HEK293 (cell line): Measurements from ENCODE around the gene CACNA1D.

Experiments
- ATF2 ChIP-seq: fragments of 450-650 bp; formaldehyde crosslinking; IDR thresholded peaks from 2 replicates; pipeline ENCODE4 v1.5.1; 2016; ENCODE audit warnings: missing biosample characterization, missing genetic modification characterization, low read depth
- MYNN ChIP-seq: fragments of 450-650 bp; formaldehyde crosslinking; IDR thresholded peaks from 2 replicates; pipeline ENCODE4 v1.5.1; 2016; ENCODE audit warnings: missing biosample characterization, missing genetic modification characterization, borderline replicate concordance
- ZFP3 ChIP-seq: fragments of 450-650 bp; formaldehyde crosslinking; IDR thresholded peaks from 2 replicates; pipeline ENCODE4 v1.5.1; 2016; ENCODE audit warnings: low read depth, missing biosample characterization, missing genetic modification characterization
- ZNF10 ChIP-seq: fragments of 450-650 bp; formaldehyde crosslinking; IDR thresholded peaks from 2 replicates; pipeline ENCODE4 v1.5.1; 2017; ENCODE audit warnings: missing biosample characterization, missing genetic modification characterization
- ZNF248 ChIP-seq: fragments of 450-650 bp; formaldehyde crosslinking; IDR thresholded peaks from 2 replicates; pipeline ENCODE4 v1.5.1; 2017; ENCODE audit warnings: missing biosample characterization, missing genetic modification characterization
- ZNF391 ChIP-seq: fragments of 450-650 bp; formaldehyde crosslinking; IDR thresholded peaks from 2 replicates; pipeline ENCODE4 v1.5.1; 2016; ENCODE audit warnings: low read depth, missing biosample characterization, missing genetic modification characterization, borderline replicate concordance
- ZNF510 ChIP-seq: fragments of 450-650 bp; formaldehyde crosslinking; IDR thresholded peaks from 2 replicates; pipeline ENCODE4 v1.5.1; 2018; ENCODE audit warnings: mild to moderate bottlenecking, missing genetic modification characterization, missing biosample characterization; ENCODE audit not compliant: insufficient replicate concordance
- ZNF596 ChIP-seq: fragments of 450-650 bp; IDR thresholded peaks from 2 replicates; pipeline ENCODE4 v1.5.0; 2018; ENCODE audit warnings: missing biosample characterization, mild to moderate bottlenecking, missing genetic modification characterization, moderate library complexity
- ZNF777 ChIP-seq: fragments of 450-650 bp; formaldehyde crosslinking; IDR thresholded peaks from 2 replicates; pipeline ENCODE4 v1.5.1; 2017; ENCODE audit warnings: missing biosample characterization, missing genetic modification characterization, borderline replicate concordance
- ZSCAN18 ChIP-seq: fragments of 450-650 bp; formaldehyde crosslinking; IDR thresholded peaks from 2 replicates; pipeline ENCODE4 v1.5.1; 2016; ENCODE audit warnings: missing biosample characterization, missing genetic modification characterization
- TF ChIP-seq, protein P1 (sequence below): fragments of 450-650 bp; formaldehyde crosslinking; IDR thresholded peaks from 2 replicates; pipeline ENCODE4 v1.5.1; 2016; ENCODE audit warnings: missing biosample characterization, missing genetic modification characterization
- TF ChIP-seq, protein P2 (sequence below): fragments of 450-650 bp; formaldehyde crosslinking; IDR thresholded peaks from 2 replicates; pipeline ENCODE4 v1.5.1; 2016; ENCODE audit warnings: missing biosample characterization, missing genetic modification characterization
- TF ChIP-seq, protein P3 (sequence below): fragments of 450-650 bp; formaldehyde crosslinking; IDR thresholded peaks from 2 replicates; pipeline ENCODE4 v1.5.1; 2016; ENCODE audit warnings: missing biosample characterization, missing genetic modification characterization

GRCh38 chr3:53740956-53741355 is 246.5 kb downstream of the CACNA1D start:
- TF ChIP-seq, protein P1, sequence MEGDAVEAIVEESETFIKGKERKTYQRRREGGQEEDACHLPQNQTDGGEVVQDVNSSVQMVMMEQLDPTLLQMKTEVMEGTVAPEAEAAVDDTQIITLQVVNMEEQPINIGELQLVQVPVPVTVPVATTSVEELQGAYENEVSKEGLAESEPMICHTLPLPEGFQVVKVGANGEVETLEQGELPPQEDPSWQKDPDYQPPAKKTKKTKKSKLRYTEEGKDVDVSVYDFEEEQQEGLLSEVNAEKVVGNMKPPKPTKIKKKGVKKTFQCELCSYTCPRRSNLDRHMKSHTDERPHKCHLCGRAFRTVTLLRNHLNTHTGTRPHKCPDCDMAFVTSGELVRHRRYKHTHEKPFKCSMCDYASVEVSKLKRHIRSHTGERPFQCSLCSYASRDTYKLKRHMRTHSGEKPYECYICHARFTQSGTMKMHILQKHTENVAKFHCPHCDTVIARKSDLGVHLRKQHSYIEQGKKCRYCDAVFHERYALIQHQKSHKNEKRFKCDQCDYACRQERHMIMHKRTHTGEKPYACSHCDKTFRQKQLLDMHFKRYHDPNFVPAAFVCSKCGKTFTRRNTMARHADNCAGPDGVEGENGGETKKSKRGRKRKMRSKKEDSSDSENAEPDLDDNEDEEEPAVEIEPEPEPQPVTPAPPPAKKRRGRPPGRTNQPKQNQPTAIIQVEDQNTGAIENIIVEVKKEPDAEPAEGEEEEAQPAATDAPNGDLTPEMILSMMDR (tag by site-specific recombination): no peak
- no peak for TF ChIP-seq ZSCAN18 (tag by site-specific recombination)
- TF ChIP-seq, protein P2, sequence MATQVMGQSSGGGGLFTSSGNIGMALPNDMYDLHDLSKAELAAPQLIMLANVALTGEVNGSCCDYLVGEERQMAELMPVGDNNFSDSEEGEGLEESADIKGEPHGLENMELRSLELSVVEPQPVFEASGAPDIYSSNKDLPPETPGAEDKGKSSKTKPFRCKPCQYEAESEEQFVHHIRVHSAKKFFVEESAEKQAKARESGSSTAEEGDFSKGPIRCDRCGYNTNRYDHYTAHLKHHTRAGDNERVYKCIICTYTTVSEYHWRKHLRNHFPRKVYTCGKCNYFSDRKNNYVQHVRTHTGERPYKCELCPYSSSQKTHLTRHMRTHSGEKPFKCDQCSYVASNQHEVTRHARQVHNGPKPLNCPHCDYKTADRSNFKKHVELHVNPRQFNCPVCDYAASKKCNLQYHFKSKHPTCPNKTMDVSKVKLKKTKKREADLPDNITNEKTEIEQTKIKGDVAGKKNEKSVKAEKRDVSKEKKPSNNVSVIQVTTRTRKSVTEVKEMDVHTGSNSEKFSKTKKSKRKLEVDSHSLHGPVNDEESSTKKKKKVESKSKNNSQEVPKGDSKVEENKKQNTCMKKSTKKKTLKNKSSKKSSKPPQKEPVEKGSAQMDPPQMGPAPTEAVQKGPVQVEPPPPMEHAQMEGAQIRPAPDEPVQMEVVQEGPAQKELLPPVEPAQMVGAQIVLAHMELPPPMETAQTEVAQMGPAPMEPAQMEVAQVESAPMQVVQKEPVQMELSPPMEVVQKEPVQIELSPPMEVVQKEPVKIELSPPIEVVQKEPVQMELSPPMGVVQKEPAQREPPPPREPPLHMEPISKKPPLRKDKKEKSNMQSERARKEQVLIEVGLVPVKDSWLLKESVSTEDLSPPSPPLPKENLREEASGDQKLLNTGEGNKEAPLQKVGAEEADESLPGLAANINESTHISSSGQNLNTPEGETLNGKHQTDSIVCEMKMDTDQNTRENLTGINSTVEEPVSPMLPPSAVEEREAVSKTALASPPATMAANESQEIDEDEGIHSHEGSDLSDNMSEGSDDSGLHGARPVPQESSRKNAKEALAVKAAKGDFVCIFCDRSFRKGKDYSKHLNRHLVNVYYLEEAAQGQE (tag by site-specific recombination): no peak
- no peak for TF ChIP-seq ZFP3 (tag by site-specific recombination)
- no peak for TF ChIP-seq ZNF510 (tag by site-specific recombination)
- TF ChIP-seq ZNF777 (tag by site-specific recombination): no peak
- no peak for TF ChIP-seq ATF2 (tag by site-specific recombination)
- TF ChIP-seq ZNF248: no peak
- TF ChIP-seq, protein P3, sequence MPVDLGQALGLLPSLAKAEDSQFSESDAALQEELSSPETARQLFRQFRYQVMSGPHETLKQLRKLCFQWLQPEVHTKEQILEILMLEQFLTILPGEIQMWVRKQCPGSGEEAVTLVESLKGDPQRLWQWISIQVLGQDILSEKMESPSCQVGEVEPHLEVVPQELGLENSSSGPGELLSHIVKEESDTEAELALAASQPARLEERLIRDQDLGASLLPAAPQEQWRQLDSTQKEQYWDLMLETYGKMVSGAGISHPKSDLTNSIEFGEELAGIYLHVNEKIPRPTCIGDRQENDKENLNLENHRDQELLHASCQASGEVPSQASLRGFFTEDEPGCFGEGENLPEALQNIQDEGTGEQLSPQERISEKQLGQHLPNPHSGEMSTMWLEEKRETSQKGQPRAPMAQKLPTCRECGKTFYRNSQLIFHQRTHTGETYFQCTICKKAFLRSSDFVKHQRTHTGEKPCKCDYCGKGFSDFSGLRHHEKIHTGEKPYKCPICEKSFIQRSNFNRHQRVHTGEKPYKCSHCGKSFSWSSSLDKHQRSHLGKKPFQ: no peak
- TF ChIP-seq ZNF596 (tag by site-specific recombination): no peak
- no peak for TF ChIP-seq MYNN (tag by site-specific recombination)
- no peak for TF ChIP-seq ZNF10 (tag by site-specific recombination)
- no peak for TF ChIP-seq ZNF391 (tag by site-specific recombination)
